Measurements from ENCODE around the gene CLDN18.

Gene CLDN18

GRCh38 chr3:138027821-138028220 lies 17.9 kb downstream of the CLDN18 start:
- no peak for DNase-seq

- no peak for DNase-seq
These were observed 20.8 kb downstream of the CLDN18 start for GRCh38 chr3:138030734-138031280.

- DNase-seq: no peak
These were observed 21.6 kb downstream of the CLDN18 start for GRCh38 chr3:138031536-138031935.

GRCh38 chr3:138032567-138032966 lies 22.6 kb downstream of the CLDN18 start:
- DNase-seq: no peak

GRCh38 chr3:138033202-138033691 lies 23.3 kb downstream of the CLDN18 start:
- no peak for DNase-seq

GRCh38 chr3:138034918-138035317 lies 25.0 kb downstream of the CLDN18 start:
- no peak for DNase-seq

GRCh38 chr3:138036572-138036971 lies 26.6 kb downstream of the CLDN18 start:
- no peak for DNase-seq

- no peak for DNase-seq
These were observed 28.9 kb downstream of the CLDN18 start for GRCh38 chr3:138038725-138039462.

- DNase-seq: no peak
These were observed 32.1 kb downstream of the CLDN18 start for GRCh38 chr3:138042043-138042442.

GRCh38 chr3:138043266-138044029 lies 33.5 kb downstream of the CLDN18 start:
- no peak for DNase-seq

- no peak for DNase-seq
These were observed 36.1 kb downstream of the CLDN18 start for GRCh38 chr3:138046085-138046484.

- DNase-seq: no peak
These were observed 37.0 kb downstream of the CLDN18 start for GRCh38 chr3:138046955-138047354.

- no peak for DNase-seq
These were observed 37.7 kb downstream of the CLDN18 start for GRCh38 chr3:138047596-138048158.

GRCh38 chr3:138049157-138049919 lies 39.4 kb downstream of the CLDN18 start:
- DNase-seq: no peak

GRCh38 chr3:138051947-138052802 lies 42.2 kb downstream of the CLDN18 start:
- DNase-seq: no peak

GRCh38 chr3:138054057-138054456 lies 44.1 kb downstream of the CLDN18 start:
- no peak for DNase-seq

GRCh38 chr3:138057384-138057783 lies 47.4 kb downstream of the CLDN18 start:
- DNase-seq: no peak

- no peak for DNase-seq
These were observed 49.3 kb downstream of the CLDN18 start for GRCh38 chr3:138059261-138059660.

- no peak for DNase-seq
These were observed 50.8 kb downstream of the CLDN18 start for GRCh38 chr3:138060792-138061191.

- no peak for DNase-seq
These were observed 52.1 kb downstream of the CLDN18 start for GRCh38 chr3:138062037-138062436.

- no peak for DNase-seq
These were observed 52.7 kb downstream of the CLDN18 start for GRCh38 chr3:138062626-138063025.

GRCh38 chr3:138063416-138063815 lies 53.5 kb downstream of the CLDN18 start:
- no peak for DNase-seq
